NCI-H1930 (cell line): ENCODE results near the gene ZNF804B.

Source experiments
- DNase-seq, 2 experiments: peaks; one replicate each; lab custom pipeline; 2025; lab: John Stamatoyannopoulos, UW

The ZNF804B gene

DNA sequence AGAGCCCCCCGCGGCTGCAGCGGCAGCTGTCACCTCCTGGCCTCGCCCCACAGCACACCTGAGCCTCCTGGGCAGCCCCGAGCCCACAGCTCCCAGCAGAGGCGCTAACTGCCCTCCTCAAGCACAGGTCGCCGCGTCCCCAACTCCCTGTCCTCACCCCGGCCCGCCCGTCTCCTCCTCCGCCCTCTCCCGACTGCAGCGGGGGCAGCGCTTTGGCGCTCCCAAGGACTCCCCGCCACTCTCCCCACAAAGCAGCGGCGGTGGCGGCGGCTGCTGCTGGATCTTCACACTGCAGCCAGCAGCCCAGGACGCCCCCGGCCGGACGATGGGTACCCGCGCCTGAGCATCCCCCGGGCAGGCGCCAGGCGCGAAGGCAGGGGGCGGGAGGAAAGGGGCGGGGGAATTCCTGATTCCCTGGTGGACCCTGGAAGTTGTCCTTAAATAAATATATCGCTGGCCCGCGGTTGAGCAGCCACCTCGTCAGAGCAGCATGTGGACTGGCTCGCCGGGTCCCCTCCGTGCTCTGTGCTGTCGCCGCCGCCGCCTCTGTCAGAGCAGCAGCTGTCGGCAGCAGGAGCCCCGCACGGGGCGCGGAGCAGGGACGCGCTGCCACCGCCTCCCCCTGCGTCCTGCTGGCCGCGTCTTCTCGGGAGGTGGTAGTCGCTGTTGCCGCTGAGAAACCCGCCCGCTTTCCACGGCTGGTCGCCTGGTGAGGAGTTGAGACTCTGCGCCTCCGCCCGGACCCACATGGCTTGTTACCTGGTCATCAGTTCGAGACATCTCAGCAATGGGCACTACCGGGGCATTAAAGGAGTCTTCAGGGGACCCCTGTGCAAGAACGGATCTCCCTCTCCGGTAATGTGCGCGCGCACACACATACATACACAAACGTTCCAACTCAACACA lies at the start of gene ZNF804B:
ZNF804B (plus strand) TSS at position 471 of the 906 bp plus-strand sequence; CDS start at position 748, 277 bp downstream.
- DNase-seq = peak; percentile 61 to 69

DNA sequence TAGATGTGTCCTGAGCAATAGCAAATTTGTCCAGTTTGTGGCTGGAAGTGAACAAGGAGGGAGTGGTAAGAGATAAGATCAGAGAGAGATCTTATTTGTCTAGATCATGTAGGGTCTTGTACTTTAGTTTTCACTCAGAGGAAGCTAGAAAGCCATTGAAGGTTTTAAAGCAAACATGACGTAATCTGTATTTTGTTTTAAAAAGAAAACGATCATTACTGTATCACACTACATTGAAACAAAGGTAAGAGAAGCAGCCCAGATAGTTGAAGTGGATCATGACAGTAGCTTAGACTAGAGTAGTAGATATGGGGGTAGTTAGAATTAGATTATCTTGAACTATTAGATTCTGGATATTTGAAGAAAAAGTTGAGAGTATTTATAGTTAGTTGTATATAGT lies 23.6 kb upstream of the ZNF804B start:
- no peak for DNase-seq

DNA sequence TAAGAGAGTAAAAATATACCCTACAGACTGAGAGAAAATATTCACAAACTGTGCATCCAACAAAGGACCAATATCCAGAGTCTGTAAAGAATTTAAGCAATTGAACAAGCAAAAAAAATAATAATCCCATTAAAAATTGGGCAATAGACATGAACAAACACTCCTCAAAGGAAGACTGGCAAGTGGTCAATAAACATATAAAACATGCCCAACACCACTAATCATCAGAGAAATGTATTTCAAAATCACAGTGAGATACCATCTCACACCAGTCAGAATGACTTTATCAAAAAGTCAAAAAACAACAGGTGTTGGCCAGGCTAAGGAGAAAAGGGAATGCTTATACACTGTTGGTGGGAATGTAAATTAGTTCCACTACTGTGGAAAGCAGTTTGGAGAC lies 21.9 kb upstream of the ZNF804B start:
- DNase-seq = no peak

DNA sequence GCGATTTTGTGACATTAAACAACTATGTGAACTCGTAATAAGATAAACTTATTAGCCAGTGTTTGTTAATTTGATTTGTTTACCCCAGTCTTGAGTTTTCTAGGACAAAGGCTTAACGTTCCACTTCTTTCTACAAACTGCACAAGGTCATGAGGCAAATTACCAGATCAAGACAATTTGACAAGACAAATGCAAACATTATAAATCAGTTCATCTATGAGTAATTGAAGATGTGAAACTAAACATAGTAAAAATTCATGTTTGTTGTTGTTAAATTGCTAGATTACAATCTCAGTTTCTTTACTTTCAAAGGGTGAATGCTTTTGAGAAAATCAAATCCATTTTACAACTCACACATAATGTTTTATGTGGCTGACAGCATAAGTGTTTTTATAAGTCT lies 13.4 kb upstream of the ZNF804B start:
- DNase-seq = peak in 1 of 2 experiments; percentile 16

DNA sequence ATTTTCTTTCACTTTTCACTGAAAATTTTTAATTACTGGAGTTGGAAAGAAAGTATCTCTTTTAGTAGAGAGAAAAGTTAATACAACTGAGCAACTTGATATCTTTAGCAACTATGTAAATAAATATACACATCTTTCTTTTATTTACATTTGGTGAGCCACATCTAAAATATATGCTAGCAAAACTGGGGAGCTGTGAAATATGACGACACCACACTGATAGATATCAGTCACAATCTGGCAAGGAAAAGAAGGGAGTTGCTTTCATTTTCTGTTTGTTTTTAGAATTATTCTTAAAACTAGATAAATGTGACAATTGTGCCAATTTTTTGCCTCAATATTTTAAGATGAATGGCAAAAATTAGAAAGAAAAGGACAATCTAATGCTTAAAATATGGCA lies 2.7 kb upstream of the ZNF804B start:
- no peak for DNase-seq

DNA sequence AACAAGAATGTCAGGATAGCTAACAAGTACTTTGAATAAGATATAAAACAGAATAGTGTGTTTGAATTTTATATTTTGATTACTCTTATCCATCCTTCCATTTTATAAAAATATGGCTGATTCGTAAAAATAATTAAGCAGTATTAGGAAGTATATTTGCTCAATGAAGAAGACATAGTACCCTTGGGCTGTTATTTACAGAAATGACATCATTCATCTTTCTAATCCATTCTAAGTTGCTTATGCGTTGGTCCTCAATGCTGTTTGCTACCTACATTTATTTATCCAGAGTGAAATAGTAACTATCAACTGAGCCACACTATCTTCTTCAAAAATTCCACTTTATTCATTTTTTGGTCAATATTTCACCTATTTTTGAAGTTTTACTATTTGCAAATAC lies 2.1 kb upstream of the ZNF804B start:
- no peak for DNase-seq

DNA sequence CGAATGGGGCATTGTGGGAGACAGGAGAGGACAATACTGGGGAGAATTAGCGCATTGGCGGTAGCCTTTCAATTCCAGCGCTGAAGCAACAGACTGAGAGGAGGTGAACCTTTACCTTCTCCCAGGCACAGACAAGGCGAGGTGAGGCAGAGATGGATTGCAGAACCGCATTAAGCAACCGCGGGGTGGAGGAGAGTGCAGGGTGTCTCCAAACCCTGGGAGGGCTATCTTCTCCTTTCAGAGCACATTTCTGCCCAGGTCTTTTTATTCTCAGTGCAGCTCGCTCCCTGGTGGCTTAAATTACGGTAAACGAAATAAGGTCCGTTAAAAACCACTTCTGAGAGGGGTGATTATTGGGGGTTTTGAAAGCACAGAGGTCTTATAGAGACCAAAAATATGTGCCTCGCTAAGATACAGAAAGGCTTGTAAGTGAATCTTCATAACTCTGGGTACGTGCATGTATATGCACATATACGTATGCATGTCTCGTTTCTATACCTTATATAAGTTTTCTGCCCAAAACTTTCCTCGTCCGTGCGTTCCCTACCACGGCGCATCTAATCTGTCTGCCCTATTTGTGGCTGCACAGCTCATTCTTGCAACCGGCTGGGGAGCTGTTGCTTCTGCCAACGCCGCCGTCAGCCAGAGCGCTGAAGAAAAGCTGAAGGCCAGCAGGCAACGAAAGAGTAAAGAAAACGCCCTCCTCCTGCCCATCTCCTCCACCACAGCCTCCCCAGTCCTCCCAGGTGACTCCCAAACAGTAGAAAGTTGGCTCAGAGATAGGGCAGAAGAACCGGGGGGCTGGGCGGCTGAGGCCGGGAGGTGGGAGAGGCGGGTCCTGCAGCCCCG lies 895 bp upstream of the ZNF804B start:
- peak; percentile 42 to 69 for DNase-seq

DNA sequence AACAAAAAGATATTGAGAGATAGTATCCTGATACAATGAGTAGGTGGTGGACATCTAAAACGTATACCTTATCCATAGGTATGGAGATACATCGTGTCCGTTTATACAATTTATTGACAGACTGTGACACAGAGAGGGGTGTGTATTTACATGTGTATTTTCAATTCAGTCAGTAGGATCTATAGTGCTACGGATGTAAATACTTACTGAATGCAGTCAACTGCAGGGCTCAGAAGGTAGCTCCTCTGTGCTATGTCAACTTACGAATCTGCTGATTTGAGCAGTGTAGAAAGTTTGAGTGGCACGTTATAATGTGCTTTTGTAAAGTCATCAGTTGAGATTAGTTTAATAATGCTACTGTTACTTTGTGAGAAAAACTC lies 626 bp downstream of the ZNF804B start:
- no peak for DNase-seq

DNA sequence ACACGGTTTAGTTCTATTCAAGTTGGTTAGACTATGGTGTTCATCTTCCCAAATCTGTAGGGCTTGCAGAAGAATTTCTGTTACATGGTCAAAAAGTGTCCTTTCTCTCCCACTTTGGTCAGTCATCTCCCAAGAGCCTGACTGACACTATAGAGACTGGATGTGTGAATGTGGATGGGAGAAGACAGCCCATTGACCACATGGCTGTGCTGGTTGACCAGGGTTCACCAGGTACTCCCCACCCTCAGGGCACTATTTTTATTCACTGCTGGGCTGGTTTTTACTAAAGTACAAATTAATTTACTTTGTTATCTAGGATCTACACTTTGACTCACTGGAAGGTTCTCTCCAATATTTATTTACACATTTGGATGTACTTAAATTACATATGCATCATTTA lies 2.3 kb downstream of the ZNF804B start:
- no peak for DNase-seq

DNA sequence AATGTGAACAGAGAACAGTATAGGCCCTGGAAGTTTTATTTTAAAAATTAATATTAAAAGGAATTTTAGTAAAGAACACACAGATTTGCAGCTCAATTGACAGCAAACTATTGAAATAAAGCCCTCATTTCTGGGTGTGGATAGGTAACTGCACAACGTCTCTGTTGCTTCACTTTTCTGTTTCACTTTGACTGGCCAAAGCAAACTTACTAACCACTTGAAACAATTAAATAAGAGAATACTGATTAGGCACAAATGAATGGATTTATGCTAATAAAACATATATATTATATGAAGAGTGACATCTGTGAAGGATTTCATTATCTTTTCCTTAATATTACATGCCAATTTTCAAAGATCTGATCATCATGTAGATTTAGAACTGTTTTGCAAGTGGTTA lies 11.9 kb downstream of the ZNF804B start:
- no peak for DNase-seq

DNA sequence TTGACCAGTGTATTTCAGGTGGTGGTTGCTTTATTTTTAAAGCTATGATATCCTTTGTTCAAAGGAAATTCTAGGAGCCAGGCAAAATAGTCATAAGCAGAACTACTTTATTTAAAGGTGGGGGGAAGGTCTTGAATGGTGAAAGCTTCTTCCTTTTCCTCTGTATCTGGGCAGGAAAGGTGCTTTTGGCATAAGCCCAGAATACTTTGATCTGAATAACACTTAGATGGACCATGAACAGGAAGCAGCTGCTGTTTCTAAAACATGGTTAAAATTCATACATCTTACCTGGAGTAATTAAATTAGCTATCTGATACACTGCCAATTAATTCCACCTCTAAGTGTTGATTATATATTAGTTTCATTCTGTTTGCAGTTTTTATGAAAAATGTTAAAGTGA lies 13.3 kb downstream of the ZNF804B start:
- DNase-seq = no peak

DNA sequence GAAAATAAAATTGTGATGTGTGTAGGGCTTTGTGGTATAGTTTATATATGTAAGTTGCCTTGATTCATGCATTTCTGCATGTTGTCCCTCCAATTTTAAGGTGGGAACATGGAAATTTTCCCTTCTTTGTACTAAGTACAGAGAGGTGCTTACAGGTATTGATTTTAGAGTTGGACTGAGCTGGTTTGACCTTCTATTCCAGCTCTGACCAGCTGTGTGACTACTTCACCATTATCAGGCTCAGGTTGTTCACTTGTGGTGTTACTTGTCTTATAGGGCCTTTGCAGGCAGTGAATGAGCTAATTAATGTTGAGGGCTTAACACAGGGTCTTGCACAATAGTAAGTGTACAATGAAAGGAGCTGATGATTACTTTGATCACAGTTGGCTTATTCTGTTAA lies 16.3 kb downstream of the ZNF804B start:
- DNase-seq = no peak

DNA sequence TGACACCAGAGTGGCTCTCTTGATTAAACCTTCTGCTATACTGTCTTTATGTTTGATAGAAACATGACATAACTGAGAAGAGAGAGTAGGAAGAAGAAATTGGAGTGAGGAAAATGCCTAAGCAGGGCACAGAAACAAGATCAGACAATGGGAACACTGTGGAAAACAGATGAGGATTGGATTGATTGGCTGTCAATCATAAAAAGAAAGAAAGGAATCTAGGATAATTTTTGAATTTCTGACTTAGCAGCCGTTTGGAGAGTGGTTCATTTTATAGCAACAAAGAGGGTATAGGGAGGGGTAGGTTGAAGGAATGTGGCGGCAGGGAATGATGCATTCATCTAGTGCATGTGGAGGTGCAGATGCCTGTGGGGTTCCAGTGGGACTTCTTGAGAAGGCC lies 28.3 kb downstream of the ZNF804B start:
- DNase-seq = no peak

DNA sequence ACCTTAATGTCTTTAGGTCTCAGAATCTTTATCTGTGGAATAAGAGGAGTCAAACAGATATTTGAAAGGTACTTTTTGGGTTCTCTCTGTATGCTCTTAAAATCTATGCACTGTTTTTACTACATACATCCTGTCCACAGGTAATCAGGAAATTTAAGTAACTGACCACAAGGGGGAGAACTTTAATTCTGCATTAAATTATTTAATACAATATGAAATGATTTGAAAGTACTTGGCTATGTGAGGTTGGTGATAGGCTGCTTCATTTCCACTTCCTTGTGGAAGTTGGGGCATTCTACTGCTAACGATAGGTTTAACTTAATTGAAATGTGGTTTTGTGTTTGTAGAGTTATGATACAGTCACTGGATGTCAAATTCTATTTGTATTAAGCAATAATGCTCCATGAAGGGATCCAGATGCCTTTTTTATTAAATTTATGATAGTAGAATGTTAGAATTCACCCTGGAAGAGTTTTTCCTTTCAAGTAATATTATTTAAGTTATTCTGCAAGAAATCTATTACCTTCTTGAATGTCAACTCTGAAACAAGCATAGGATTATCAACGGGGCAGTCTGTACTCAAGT lies 30.1 kb downstream of the ZNF804B start:
- DNase-seq = peak in 1 of 2 experiments; percentile 7

DNA sequence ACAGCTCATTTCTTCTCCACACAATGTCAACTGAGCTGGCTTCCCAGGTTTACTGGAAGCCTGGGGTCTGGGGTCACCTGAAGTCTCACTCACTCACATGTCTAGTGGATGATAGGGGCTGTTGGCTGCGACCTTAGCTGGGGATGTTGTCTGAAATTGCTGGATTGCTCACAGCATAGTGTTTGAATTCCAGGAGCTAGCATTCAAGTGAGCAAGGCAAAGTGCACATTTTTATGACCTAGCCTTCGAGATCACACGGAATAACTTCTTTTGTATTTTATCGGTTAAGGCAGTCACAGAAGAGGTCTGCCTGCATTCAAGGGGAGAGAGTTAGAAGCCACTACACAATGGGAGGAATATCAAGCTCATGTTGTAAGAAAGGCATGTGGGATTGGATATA lies 32.4 kb downstream of the ZNF804B start:
- DNase-seq = no peak

DNA sequence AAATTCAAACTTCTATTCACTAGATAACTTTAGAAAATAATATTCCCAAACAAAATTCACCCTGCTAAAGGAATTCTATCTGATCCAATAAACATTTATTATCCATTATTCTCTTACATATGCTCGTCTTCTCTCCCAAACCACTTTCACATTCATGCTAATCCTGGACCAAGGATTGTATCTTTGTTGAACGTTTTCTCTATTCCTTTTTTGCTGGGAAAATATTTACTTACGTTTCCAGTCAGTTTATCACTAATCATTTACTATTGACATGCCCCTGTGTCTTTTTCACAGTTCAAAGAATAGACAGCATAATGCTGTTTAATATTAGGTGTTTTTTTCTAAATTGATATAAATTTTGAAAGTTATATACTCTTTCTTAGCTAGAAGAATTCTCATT lies 32.9 kb downstream of the ZNF804B start:
- no peak for DNase-seq

DNA sequence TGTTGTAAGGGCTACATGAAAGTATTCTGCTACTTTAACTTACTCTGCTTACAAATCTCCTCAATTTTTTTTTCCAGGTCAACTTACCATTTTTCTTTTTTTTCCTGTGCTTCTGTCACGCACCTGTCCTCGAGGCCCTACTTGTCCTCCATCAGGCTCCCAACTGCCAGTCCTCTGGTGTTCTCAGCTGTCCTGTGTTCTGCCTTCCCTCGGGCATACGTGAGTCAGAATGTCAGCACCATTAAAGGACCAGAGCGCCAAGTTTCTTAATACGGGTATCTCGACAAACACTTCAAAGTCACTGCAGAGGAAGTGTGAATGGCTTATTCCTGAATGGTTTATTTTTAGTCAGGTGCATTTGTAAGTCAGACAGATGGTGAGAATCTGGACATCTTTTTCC lies 36.1 kb downstream of the ZNF804B start, which contains the start of gene TEX47:
TEX47 (minus strand) TSS at position 185 of the 400 bp plus-strand sequence. CDS start 795 bp downstream, outside the sequence.
- DNase-seq = no peak

DNA sequence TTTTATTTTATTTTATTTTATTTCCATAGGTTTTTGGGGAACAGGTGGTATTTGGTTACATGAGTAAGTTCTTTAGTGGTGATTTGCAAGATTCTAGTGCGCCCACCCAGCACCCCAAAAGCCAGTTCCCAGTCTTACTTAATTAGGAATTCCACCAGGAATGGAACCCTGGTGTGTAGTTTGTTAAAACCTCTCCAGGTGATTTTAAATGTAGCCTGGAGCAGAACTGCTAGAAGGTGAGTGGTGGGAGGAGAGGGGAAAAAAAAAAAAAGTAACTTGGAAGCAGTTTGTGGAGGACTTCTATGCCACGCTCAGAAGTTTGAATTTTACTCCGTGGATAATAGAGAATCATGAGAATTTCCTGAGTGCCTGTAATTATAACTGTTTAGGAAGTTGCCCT lies 41.5 kb downstream of the ZNF804B start:
- DNase-seq = no peak

DNA sequence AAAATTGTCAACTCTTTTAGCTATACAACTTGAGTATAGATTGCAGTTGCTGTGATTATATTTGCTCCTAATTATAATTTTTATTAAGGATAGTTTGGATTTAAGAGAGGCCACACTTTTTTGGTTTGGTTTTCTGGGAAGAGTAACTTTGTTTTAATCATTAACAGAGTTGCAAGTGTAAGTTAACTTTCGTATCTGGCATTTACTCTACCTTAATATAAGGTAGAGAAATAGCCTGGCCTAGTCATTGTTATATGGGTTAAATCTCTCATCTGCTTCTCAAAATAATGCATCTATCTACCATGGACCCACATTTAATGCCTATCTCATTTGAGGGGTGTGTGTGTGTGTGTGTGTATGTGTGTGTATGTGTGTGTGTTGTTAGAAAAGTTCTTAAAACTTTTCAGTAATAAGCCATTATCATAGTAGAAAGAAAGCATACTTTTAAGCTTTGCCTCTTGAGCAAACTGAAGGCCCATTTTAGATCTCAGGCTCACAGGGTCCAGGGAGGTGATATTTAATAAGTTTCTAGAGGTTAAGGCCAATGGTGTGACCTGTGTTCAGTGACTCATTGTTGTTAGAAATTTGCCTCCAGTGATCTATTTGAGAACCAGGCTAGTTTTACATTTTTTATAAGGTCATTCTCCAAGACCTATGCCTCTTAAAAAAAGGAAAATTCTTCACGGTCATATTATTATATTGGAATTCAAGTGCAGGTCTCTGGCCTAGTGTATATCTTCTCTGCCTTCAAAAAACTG lies 47.0 kb downstream of the ZNF804B start:
- no peak for DNase-seq

DNA sequence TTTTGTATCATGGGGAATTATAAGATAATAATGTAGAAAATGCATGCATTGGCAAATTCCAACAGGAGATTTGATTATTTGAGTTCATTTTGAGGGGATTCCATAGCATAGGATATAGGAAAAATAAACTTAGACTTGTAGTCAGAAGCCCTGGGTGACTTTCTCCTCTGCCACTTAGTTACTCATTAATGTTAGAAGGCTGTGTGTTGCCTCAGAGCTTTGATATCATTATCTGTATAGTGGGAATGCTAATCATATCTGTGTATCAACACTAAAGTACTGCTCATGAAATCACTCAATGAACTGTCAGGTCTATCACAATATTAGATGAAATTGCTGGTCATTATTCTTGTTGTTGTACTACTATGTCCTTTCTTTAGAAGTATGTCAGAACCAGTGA lies 59.1 kb downstream of the ZNF804B start:
- no peak for DNase-seq

DNA sequence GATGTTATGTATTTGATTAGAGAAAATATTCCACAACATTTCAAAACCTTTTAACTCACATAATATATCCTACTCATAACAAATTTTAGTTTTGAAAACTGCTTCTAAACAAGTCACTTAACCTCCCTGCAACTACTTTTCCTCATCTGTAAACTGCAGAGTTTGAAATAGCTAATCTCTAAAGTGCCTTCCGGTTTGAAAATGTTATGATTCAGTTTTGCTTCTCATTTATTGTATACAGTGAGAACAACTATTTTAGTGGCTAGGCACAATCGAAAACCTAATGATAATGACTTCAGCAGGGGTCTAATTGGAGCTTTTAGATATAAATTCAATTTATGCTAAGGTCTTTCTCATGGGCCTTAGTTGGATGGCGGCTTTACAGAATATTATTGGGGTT lies 66.7 kb downstream of the ZNF804B start:
- DNase-seq = no peak
